ENCODE results near the gene PBXIP1.

DNA sequence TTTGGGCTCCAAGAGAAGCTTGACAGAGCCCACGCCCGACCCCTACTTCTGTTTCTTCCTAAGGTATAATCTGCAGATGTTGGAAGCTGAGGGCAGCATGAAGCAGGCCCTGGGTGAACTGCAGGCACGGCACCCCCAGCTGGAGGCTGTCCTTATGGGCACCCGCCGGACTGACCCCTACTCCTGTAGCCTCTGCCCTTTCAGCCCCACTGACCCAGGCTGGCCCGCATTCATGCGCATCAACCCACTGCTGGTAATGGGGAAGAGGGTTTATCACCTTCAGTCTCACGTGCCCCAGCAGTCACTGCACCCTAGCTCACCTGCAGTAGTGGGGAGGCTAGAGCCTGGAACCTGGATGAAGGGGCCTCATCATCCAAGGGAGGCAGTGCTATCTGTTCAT, 34.4 kb upstream of the PBXIP1 start:
- TF ChIP-seq CTCF (IDR thresholded peaks at IDR 0.05) (no peak), POLR2A (IDR thresholded peaks at IDR 0.05) (no peak)

Measured in heart left ventricle (tissue), 13 donors.